HG03159 (cell line): ENCODE measurements around the gene CCT7.

Source experiments
- ATAC-seq: cut with Tn5 transposase; IDR thresholded peaks from one replicate; pipeline ENCODE4 v1.9.1; 2021; ENCODE audit warnings: mild to moderate bottlenecking, moderate library complexity; ENCODE audit not compliant: unreplicated experiment

Gene CCT7

DNA sequence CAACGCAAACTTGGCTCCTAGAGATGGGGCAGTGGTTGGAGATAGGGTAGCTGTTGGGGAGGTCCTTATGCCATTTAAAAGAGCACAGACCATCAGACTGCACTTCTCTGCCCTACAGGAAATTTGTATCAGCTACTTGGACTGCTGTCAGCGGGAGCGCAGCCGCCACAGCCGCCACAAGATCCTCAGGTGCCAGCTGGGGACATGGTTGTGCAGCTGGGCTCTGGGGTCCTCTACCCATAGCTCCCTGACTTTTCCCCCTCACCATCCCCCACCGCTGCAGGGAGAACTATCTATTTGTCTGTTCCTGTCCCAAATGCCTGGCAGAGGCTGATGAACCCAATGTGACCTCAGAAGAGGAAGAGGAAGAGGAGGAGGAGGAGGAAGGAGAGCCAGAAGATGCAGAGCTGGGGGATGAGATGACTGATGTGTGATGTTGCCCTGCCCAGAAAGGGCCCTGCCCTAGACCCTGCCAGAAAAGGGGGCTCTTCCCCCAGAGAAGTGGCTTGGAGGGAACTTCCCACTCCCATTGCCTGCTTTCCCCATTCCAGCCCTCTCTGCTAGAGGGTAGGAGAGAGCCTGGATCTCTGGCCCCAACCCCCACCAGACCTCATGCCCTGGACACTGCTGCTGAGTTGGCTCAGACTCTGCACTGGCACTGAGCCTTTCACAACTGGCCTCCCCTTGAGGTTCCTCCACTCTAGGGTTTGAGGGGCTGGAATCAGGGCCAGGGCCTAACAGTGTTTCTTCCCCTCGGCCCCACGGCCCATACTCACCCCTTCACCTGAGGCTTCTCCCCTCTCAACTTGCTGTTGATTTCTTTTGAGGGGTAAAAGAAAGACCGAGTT lies 8.4 kb upstream of the CCT7 start:
- ATAC-seq: no peak

DNA sequence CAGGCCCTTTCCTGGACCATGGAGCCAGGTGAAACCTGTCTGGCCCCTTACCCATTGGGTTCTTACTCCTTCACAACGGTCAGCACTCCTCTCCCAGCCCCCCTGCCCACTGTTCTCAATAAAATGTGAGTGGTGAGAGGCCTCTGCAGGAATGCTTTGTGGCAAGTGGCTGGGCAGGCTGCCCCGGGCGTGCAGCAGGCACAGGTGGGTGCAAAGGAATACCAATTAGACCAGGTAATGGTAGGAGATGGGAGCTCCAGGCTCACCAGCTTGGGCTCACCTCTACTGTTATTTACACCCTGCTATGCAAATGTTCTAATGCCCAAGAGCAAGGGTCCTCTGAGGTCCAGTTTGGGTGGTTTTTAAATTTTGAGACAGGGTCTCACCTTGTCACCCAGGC lies 7.0 kb upstream of the CCT7 start:
- ATAC-seq: no peak

GRCh38 chr2:73228631-73229030 lies 5.5 kb upstream of the CCT7 start:
- no peak for ATAC-seq

DNA sequence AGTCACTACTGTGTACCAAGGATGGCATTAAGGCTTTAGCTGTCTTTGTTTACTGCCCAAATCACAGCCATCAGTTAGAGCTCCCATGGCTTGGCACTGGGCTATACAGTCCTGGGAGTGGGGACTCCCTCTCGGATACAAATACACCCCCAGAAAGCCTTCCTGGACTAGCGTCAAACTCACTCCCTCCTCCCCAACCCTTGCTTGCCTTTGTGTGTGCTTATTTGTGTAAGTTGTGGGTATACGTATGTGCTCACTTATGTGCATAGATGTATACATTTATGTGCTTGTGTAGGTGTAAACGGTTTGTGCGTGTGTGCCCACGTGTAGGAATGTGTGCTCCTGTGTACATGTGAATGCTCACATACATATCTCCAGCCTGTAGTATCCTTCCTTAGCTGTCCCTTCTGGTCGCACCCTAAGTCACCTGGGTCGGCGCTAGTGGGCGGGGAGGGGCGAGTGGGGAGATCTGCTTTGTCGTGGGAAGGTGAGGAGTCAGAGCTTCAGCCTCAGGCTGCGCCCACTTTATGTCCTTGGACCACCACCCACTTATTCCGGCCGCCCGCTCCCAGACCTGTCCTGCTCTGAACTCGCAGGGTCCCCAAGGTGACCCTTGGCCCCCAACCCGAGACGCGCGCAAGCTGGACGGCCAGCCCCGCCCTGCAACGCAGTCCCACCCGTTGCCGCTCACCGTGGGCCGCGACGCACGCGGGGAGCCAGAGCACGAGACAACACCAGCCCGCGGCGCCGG lies 1.5 kb upstream of the CCT7 start:
- no peak for ATAC-seq

GRCh38 chr2:73233154-73233931 lies 765 bp upstream of the CCT7 start, which contains the start of gene PRADC1:
Gene PRADC1, minus strand, starts transcription at chr2:73233239. Its CDS starts 79 bp downstream, at chr2:73233160.
- ATAC-seq: peak; percentile 92

GRCh38 chr2:73235315-73236028 lies 1.4 kb downstream of the CCT7 start:
- no peak for ATAC-seq

DNA sequence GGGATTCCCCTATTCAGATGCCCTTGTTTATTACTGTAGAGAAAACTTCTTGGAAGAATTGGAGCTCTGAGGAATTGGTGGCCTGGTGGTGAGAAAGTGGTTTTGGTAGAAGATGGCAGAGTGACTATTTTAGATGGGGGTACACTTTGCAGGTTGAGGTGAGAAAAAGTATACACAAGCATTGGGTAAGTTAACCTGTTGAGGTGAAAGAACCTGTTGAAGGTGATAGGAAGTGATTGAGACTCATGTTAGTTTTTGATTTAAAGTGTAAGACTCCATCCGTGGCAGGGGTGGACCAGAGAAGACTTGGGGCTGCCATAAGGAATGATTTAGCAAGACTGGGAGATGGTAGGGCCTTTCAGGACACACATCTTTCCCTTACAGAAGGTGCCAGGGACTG lies 3.1 kb downstream of the CCT7 start:
- ATAC-seq: no peak

- no peak for ATAC-seq
Observed at GRCh38 chr2:73238149-73238548, 4.0 kb downstream of the CCT7 start.

DNA sequence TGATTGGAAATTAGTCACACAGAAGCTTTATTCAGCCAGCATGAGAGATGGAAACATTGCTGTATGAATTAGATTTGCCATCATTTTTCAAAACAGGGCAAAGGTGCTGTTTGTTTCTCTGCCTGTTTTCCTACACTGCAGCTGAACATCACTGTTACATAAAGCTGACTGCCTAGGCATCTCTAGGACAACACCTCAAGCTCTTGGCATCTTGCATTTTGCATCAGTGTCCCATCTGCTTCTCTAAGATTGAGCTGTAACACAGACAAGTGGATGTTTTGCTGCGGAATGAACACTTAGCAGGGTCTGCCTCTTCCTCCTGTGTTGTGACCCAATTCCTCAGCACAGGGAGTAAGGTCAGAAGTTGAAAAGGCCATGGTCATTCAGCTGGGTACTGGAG lies 4.9 kb downstream of the CCT7 start:
- no peak for ATAC-seq

GRCh38 chr2:73239776-73240175 lies 5.7 kb downstream of the CCT7 start:
- no peak for ATAC-seq

GRCh38 chr2:73243884-73244570 lies 9.9 kb downstream of the CCT7 start:
- ATAC-seq: no peak

DNA sequence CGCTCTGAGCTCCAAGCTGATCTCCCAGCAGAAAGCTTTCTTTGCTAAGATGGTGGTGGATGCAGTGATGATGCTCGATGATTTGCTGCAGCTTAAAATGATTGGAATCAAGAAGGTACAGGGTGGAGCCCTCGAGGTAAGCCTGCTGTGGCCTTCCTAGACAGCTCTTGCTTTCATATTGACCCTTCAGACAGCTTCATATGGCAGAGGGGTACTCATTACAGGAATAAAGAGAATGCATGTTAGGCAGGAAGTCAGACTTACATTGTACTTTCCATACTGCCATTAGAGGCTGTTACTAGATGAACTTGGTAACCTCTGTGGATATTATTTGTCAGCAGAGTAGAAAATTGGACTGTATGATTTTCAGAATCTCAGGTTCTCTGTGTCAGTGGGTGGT lies 10.5 kb downstream of the CCT7 start:
- no peak for ATAC-seq

DNA sequence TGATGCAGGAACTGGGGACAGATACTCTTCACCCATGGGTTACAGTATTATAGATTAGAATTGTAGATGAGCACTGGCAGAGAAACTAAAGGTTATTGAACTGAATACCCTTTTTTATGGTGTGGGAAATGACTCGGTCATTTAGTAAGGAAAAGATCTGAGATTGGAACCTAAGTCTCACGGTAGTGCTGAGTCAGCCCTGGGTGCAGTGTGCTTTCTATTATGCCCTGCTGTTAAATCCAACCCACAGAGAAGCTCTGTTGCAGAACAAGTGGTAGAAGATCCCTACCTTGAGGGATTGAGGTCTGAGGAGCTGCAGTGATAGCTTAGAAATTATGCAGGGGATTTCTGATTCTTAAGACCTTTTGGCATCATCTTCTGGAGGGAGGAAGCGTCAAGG lies 12.7 kb downstream of the CCT7 start:
- no peak for ATAC-seq

DNA sequence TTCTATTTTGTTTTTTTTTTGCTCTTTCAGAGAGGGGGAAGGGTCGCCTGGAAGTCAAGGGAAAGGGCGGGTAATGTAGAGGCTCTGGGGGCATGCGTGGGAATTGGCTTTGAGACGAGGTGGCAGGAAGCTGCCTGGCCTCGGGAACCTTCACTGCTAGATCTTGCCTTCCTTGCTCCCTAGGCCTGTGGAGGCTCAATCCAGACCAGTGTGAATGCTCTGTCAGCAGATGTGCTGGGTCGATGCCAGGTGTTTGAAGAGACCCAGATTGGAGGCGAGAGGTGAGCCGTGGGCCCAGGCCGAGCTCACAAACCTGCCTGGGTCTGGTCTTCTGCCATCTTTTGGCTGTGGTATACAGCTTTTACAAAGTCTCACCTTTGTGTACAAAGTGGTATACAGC lies 15.5 kb downstream of the CCT7 start:
- ATAC-seq: no peak

GRCh38 chr2:73250872-73251846 lies 17.1 kb downstream of the CCT7 start:
- no peak for ATAC-seq

DNA sequence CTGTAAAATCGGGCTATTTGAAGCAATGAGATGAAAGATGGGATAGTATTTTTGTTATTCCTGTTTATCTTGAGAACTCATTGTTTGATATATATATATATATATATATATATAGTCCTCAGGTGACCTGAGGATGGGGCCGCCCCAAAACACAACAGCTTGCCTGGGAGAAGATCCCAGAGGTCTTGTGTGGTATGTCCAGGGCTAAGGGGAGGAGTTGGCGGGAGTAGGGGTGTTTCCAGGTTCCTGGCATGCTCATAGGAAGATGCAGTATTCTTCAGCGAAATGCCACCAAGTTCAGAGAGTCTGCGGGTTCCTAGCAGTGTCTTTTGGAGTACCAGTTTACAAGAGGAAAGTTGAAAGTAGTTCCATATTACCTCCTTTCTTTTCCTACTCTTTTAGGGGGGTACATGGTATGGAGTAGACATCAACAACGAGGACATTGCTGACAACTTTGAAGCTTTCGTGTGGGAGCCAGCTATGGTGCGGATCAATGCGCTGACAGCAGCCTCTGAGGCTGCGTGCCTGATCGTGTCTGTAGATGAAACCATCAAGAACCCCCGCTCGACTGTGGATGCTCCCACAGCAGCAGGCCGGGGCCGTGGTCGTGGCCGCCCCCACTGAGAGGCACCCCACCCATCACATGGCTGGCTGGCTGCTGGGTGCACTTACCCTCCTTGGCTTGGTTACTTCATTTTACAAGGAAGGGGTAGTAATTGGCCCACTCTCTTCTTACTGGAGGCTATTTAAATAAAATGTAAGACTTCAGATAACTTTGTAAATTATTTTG lies 18.3 kb downstream of the CCT7 start:
- no peak for ATAC-seq

DNA sequence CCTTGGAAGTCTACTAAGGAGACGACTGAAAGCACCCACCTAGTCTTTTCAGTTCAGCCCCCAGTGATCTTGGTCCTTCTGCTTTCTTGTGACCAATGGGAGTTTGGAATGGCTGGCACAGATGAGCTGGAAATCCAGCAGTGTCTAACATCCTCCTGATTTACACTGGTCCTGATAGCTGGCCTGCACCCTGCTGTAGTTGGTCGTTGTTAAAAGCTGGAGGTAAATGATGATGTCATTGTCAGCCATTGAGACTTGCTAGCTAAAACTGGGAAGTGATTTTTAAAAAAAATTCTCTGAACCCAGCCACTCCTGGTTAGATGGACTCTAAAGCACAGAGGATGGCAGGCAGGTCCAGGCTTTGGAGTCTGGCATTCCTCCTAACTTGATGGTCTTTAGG lies 19.3 kb downstream of the CCT7 start:
- no peak for ATAC-seq

DNA sequence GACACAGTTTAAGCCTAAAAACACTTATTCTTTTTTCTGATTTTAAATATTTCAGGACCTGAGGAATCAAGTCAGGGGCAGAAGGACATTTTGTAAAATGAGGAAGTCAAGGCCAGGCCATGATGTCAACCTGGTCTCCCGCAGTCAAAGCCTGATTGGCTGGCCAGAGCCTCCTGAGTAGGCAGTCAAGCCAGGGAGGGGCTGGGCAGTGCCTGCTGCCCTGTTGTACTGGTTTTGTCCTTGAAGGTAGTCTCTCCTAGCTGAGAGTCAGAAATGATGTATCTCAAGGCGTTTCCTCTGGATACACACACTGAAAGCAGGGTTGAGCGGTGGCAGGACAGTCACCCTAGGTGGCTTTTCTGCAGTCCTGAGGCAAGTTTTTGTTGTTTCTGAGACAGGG lies 19.8 kb downstream of the CCT7 start:
- ATAC-seq: no peak
